ENCODE measurements around the gene PVALEF.

Gene PVALEF

DNA sequence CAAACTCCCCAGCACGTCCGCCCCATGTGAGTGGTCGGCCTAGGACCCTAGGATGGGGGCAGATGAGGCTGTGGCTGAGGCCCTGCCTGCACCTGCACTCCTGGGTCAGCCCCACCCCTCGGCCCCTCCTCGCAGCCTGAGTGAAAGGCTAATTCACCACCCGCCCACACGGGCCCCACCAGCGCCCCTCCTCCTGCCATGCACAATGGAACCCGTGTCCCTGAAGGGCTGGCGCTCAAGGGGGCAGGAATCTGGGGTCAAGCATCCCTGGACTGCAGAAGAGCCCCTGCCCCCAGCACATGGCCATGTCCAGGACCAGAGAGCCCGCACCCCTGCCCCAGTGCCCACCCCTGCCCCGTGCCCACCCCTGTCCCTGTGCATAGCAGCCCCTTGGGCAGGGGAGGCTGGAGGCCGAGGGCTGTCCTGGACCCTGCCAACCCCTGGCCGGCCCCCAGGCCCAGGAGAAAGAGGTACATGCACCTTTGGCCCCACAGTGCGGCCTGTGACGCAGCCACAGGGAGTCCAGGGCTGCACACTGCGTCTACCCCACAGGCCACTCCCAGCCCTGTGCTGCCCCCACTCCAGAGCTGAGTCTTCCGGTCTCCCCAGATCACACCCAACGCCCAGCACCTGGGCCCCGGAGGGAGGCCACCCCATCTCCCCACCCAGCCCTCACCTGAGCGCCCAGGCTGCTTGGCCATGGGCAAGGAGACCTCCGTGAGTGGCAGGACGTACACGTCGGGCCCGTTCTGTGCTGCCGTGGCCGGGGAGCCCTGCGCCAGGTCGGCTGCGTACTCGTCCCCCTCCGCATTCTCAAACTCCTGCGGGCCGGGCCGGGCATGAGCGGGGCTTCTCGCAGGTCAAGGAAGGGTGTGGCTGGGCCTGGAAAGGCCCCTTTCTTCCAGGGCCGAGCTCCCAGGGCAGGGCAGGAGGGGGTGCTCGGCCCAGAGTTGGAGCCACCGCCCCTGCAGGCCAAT is 34.6 kb upstream of the PVALEF start:
- no peak for DNase-seq (ENCODE audit: low read depth, low spot score)
- no peaks in the 10 kb centered on the region for H3K9me3 ChIP-seq (ENCODE audit: insufficient read depth, low read length)
- H3K27me3 ChIP-seq (ENCODE audit: insufficient read depth, insufficient read length), result no peaks in the 10 kb centered on the region
- no peak overlapping the region for H3K4me3 ChIP-seq (ENCODE audit: insufficient read length, low read depth)
- peaks cover 50% of the 10 kb centered on the region for H3K4me1 ChIP-seq (ENCODE audit: insufficient read depth, insufficient read length)
- TF ChIP-seq SUZ12 (IDR thresholded peaks at IDR 0.05; ENCODE audit: extremely low read depth, insufficient read depth, insufficient read length) (no peak), YY1 (IDR thresholded peaks at IDR 0.05; ENCODE audit: insufficient read depth, insufficient read length) (no peak), ZNF274 (IDR thresholded peaks at IDR 0.05; ENCODE audit: low read depth, low read length) (no peak)
- H3K9ac ChIP-seq (ENCODE audit: insufficient read length, low read depth), result no peak overlapping the region
- H3K36me3 ChIP-seq (ENCODE audit: insufficient read depth, insufficient read length, low read length), result no peaks in the 10 kb centered on the region

DNA sequence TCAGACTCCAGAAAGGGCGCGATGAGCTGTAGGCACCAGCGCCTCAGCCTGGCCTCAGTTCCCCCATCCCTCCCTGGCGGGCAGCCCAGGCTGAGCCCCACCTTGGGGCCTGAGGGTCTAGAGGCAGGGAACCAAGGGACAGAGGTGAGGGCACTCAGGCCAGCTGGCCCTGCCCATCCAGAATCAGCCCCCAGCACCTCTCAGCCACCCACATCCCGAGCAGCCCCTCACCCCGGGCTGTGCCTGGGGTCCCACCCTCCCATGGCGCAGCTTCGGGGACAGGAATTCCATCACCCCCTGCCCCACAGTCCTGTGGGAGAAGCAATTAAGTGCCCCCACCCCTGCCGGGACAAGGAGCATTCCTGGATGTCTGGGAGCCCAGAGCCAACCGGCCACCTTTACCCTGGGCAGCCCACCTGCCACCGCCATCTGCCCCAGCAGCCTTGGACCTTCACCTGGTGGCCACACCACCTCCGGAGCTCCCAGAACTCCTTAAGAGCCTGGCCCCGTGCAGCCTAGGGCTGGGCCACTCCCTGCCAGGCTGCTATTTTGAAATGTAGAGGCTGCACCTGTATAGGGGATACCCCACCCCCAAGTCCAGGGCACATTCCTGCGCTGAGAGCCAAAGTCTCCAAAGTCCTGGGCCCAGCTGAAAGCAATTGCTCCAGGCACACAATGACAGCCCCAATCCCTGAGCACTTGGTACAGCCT is 33.7 kb upstream of the PVALEF start:
- DNase-seq (ENCODE audit: low read depth, low spot score), result no peak
- Histone ChIP-seq H3K4me1 (ENCODE audit: insufficient read depth, insufficient read length) (peaks cover 44% of the 10 kb centered on the region), H3K36me3 (ENCODE audit: insufficient read depth, insufficient read length, low read length) (no peaks in the 10 kb centered on the region), H3K27me3 (ENCODE audit: insufficient read depth, insufficient read length) (no peaks in the 10 kb centered on the region), H3K9me3 (ENCODE audit: insufficient read depth, low read length) (no peaks in the 10 kb centered on the region), H3K4me3 (ENCODE audit: insufficient read length, low read depth) (no peak overlapping the region), H3K9ac (ENCODE audit: insufficient read length, low read depth) (no peak overlapping the region)
- no peak for TF ChIP-seq YY1 (IDR thresholded peaks at IDR 0.05; ENCODE audit: insufficient read depth, insufficient read length)
- no peak for TF ChIP-seq ZNF274 (IDR thresholded peaks at IDR 0.05; ENCODE audit: low read depth, low read length)
- TF ChIP-seq SUZ12 (IDR thresholded peaks at IDR 0.05; ENCODE audit: extremely low read depth, insufficient read depth, insufficient read length), result no peak

DNA sequence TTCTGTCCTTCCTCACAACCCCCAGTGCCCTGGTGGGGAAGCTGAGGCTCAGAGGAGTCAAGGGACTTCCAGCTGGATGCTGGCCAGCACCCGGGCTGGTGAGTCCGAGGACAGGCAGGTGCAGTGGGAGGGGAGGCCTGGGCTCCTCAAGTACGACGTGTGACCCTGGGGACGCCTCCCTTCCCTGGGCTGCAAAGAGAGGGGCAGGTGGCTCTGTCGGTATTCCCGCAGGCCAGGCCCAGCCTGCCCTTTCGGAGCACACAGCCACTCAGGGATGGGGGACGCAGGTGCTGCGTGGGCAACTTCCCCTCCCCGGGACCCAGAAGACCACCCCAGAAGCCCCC is 33.1 kb upstream of the PVALEF start:
- TF ChIP-seq SUZ12 (IDR thresholded peaks at IDR 0.05; ENCODE audit: extremely low read depth, insufficient read depth, insufficient read length), result no peak
- TF ChIP-seq YY1 (IDR thresholded peaks at IDR 0.05; ENCODE audit: insufficient read depth, insufficient read length), result no peak
- TF ChIP-seq ZNF274 (IDR thresholded peaks at IDR 0.05; ENCODE audit: low read depth, low read length), result no peak
- H3K36me3 ChIP-seq (ENCODE audit: insufficient read depth, insufficient read length, low read length), result no peaks in the 10 kb centered on the region
- no peak overlapping the region for H3K4me3 ChIP-seq (ENCODE audit: insufficient read length, low read depth)
- H3K9ac ChIP-seq (ENCODE audit: insufficient read length, low read depth), result no peak overlapping the region
- H3K9me3 ChIP-seq (ENCODE audit: insufficient read depth, low read length), result no peaks in the 10 kb centered on the region
- H3K27me3 ChIP-seq (ENCODE audit: insufficient read depth, insufficient read length), result no peaks in the 10 kb centered on the region
- no peak for DNase-seq (ENCODE audit: low read depth, low spot score)
- H3K4me1 ChIP-seq (ENCODE audit: insufficient read depth, insufficient read length), result peaks cover 41% of the 10 kb centered on the region

DNA sequence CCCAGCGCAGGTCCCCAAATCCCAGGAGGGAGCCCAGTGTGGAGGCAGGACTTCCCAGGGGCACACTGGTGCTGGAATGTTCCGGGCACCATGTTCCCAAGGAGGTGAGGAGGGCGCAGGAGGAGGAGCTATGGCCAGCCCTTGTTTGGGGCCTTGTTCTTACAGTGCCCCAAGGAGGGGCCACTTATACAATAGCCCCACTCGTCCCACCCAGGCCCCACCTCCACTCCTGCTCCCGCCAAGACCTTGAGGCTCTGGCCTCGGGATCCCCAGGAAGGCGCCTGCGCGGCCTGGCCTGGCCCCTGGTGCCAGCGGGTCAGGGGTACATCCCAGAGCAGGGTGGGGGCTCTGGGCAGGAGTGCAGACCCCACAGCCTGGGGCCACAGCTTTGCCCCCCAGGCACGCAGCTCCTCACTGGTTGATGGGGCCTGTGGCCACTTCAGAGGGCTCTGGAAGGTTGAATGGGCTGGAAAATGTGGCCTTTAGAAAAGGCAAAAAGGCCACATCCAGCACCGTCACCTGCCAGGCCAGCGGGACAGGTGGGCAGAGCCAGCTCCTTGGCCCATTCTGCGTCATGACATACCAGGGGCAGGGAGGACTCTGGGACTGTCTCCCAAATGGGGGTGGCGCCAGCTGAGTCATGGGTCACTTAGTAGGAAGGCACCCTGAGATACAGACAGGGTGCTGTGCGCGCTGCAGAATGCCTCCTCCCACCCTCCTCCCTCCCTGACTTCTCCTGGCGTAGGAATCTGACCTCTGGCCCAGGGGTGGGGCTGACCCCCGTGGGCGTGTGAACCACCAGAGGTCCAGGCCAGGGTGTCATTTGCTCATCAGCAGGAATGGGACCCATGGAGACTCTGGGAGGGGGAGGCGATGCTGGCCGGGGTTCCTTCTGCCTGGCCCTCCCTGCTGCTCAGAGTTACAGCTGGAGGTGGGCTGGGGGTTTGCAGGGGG is 32.3 kb upstream of the PVALEF start:
- TF ChIP-seq ZNF274 (IDR thresholded peaks at IDR 0.05; ENCODE audit: low read depth, low read length) (no peak), YY1 (IDR thresholded peaks at IDR 0.05; ENCODE audit: insufficient read depth, insufficient read length) (no peak), SUZ12 (IDR thresholded peaks at IDR 0.05; ENCODE audit: extremely low read depth, insufficient read depth, insufficient read length) (no peak)
- Histone ChIP-seq H3K9ac (ENCODE audit: insufficient read length, low read depth) (no peak overlapping the region), H3K4me3 (ENCODE audit: insufficient read length, low read depth) (no peak overlapping the region), H3K27me3 (ENCODE audit: insufficient read depth, insufficient read length) (no peaks in the 10 kb centered on the region), H3K9me3 (ENCODE audit: insufficient read depth, low read length) (no peaks in the 10 kb centered on the region; the same call in 1 of the 2 replicates), H3K4me1 (ENCODE audit: insufficient read depth, insufficient read length) (peaks cover 39% of the 10 kb centered on the region), H3K36me3 (ENCODE audit: insufficient read depth, insufficient read length, low read length) (no peaks in the 10 kb centered on the region)
- DNase-seq (ENCODE audit: low read depth, low spot score), result no peak

DNA sequence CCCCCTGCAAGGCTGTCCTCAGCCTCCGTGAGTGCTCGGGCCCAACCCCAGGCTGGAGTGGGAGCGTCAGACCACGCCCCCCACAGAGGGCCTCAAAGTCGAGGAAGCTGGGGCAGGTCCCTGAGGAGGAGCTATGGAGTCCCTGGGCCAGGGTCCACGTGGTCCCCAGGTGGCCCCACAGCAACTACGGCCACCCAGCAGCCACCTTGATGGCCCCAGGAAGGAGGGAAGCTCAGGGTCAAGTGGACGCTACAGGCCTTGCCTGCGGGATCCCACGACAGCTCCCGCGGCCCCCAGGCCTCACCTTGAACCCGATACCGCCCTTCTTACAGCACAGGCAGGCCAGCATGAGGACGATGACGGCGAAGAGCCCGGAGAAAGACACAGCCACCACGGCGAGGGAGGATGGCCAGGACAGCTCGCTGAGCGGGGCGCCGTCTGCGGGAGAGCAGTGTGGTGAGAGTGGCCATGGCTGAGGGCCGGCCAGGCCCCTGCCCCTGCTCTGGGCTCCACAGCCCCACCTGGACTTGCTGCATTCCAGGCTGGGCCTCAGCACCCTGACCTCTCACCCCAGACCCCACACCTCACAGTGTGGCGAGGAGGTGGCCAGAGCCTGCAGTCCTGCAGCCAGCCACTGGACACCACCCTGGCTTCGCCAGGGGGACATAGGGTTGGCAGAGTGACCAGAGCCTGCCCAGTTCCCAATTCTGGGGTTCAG is 31.1 kb upstream of the PVALEF start:
- Histone ChIP-seq H3K27me3 (ENCODE audit: insufficient read depth, insufficient read length) (peaks cover 3% of the 10 kb centered on the region), H3K9ac (ENCODE audit: insufficient read length, low read depth) (peak overlapping the region; percentile 2), H3K9me3 (ENCODE audit: insufficient read depth, low read length) (no peaks in the 10 kb centered on the region; the same call in 1 of the 2 replicates)

More for the DNA sequence above, 31.1 kb upstream of the PVALEF start:
- Histone ChIP-seq H3K4me3 (ENCODE audit: insufficient read length, low read depth) (no peak overlapping the region), H3K36me3 (ENCODE audit: insufficient read depth, insufficient read length, low read length) (no peaks in the 10 kb centered on the region), H3K4me1 (ENCODE audit: insufficient read depth, insufficient read length) (peaks cover 32% of the 10 kb centered on the region)
- TF ChIP-seq SUZ12 (IDR thresholded peaks at IDR 0.05; ENCODE audit: extremely low read depth, insufficient read depth, insufficient read length) (no peak), YY1 (IDR thresholded peaks at IDR 0.05; ENCODE audit: insufficient read depth, insufficient read length) (no peak), ZNF274 (IDR thresholded peaks at IDR 0.05; ENCODE audit: low read depth, low read length) (no peak)
- DNase-seq (ENCODE audit: low read depth, low spot score), result no peak

All from NT2/D1 (cell line).